Measurements from ENCODE around the gene TCF3. TPM values are rescaled to one million over a fixed set of nuclear protein-coding genes. Genes with fewer than 3 reads are reported as not detected.

The TCF3 gene
- total and polyA plus RNA-seq, 10 of the 15 experiments (the other 5 are each of a cell fraction or from before 2014, with no cell fraction given): 6.7 to 282 (median 70.7) TPM

GRCh38 chr19:1579222-1579621, 73.2 kb downstream of the TCF3 start:
- TF ChIP-seq MLLT1 (IDR thresholded peaks at IDR 0.05) (no peak), NBN (IDR thresholded peaks at IDR 0.05) (no peak), KAT2A (conservative IDR thresholded peaks at IDR 0.05; ENCODE audit: control insufficient read depth, low read depth, low read length) (no peak), STAT1 (conservative IDR thresholded peaks at IDR 0.05) (no peak), ZNF274 (IDR thresholded peaks at IDR 0.05; ENCODE audit: insufficient read depth, insufficient read length) (no peak), GATAD2B (conservative IDR thresholded peaks at IDR 0.05; ENCODE audit: low read depth) (no peak), EP300 (IDR thresholded peaks at IDR 0.05; ENCODE audit: borderline replicate concordance in 1 of 2, control insufficient read depth in 1 of 2, low read depth in 2 of 2, low read length in 2 of 2) (no peak), NKRF (conservative IDR thresholded peaks at IDR 0.05) (no peak), BMI1 (IDR thresholded peaks at IDR 0.05; ENCODE audit: borderline replicate concordance) (no peak), ESRRA (IDR thresholded peaks at IDR 0.05; ENCODE audit: low read length) (no peak), HCFC1 (IDR thresholded peaks at IDR 0.05; ENCODE audit: low read length) (no peak), RFX5 (IDR thresholded peaks at IDR 0.05; ENCODE audit: low read depth, low read length) (no peak), EED (IDR thresholded peaks at IDR 0.05; ENCODE audit: low read depth) (no peak)
- ChIA-PET RAD21 (ENCODE audit: unreplicated experiment) (interaction anchor here (0.7 kb wide), 1 partner anchor 33 kb away, joined by 5 read pairs; no protein-coding TSS in a partner anchor), SMC1A (ENCODE audit: uncharacterized antibody, unreplicated experiment) (no interaction called here), CTCF (no interaction called here), POLR2A (no interaction called here)
- Histone ChIP-seq H3K36me3 (ENCODE audit: control insufficient read depth in 2 of 2, insufficient read depth in 2 of 2, low read length in 1 of 2) (peaks cover 5 to 16% of the 10 kb centered on the region in 2 experiments), H2AFZ (ENCODE audit: control insufficient read depth, low read depth, low read length) (no peak overlapping the region), H3K9me3 (replicated peaks; ENCODE audit: control insufficient read depth, insufficient read depth, low read length) (no peaks in the 10 kb centered on the region), H3K79me2 (ENCODE audit: control insufficient read depth, insufficient read depth, low read length) (no peaks in the 10 kb centered on the region), H3K27me3 (replicated peaks in 1 of 2; ENCODE audit: control insufficient read depth in 2 of 2, insufficient read depth in 2 of 2, low read length in 1 of 2) (no peaks in the 10 kb centered on the region), H3K9ac (ENCODE audit: control insufficient read depth, insufficient read depth, low read length) (no peak overlapping the region), H3K4me3 (no peak overlapping the region), H3K4me2 (ENCODE audit: control insufficient read depth, insufficient read depth) (no peak overlapping the region), H3K4me1 (ENCODE audit: control insufficient read depth, insufficient read depth, low read length) (no peaks in the 10 kb centered on the region), H4K20me1 (ENCODE audit: control insufficient read depth, insufficient read depth) (no peaks in the 10 kb centered on the region), H3K27ac (ENCODE audit: control insufficient read depth, insufficient read depth) (no peak overlapping the region)
- DNase-seq (ENCODE audit: low read depth, low spot score) (no peak), FAIRE-seq (no peak), ATAC-seq (no peak)
- intact Hi-C loops (cut with micrococcal nuclease; ENCODE audit: unreplicated experiment): no loop called here
- in situ Hi-C loops (cut with MboI): no loop called here
- 97% methylated on average over 20 of the region's 20 CpGs for WGBS (ENCODE audit: insufficient coverage, insufficient replicate concordance, low lambda C conversion rate, missing lambda C conversion rate)
- BruUV-seq (replicated peaks): no TSS peak

All from GM12878 (cell line).